ENCODE results near the gene ACVR1B. TPM values are rescaled to one million over a fixed set of nuclear protein-coding genes. Genes with fewer than 3 reads are reported as not detected.

The ACVR1B gene
- total and polyA plus RNA-seq, 2 experiments from 2014 or later = 11.9 to 46.4 TPM

DNA sequence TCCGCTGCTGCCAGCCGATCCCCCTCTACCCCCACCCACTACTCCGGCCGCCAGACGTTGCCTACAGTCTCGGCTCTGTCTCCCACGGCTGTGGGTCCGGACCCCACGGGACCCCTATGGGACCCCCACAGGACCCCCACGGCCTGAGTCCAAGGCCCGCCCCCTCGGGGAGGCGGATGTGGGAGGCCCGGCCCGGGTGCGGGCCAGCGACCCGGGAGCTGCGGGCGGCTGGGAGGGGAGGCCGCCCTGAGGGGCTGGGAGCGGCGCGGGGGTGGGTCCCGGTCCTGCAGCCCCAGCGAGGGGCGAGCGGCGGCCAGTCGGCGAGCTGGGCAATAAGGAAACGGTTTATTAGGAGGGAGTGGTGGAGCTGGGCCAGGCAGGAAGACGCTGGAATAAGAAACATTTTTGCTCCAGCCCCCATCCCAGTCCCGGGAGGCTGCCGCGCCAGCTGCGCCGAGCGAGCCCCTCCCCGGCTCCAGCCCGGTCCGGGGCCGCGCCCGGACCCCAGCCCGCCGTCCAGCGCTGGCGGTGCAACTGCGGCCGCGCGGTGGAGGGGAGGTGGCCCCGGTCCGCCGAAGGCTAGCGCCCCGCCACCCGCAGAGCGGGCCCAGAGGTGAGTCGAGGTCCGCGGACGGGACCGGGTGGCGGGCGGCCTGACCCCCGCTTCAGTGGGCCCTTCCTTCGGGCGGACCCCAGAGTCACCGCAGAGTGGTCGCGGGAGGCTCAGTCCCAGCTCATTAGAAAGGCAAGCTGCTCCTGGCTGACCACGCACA is 44.2 kb upstream of the ACVR1B start, which contains the start of gene ACVRL1:
TSS of gene ACVRL1 (plus strand) at position 422 of the 773 bp plus-strand sequence. CDS start 4,971 bp downstream, outside the sequence.
- peak in 1 of 2 donors; percentile 43 for DNase-seq (ENCODE audit: low read depth in 1 of 2, low spot score in 1 of 2)
- Histone ChIP-seq H3K27ac (no peak within 1 kb of the TSS), H3K4me1 (ENCODE audit: low read depth) (peaks cover 10% of the 10 kb centered on the region), H3K36me3 (no peaks in the 10 kb centered on the region), H3K4me3 (peak within 1 kb of the TSS; percentile 13), H3K9me3 (ENCODE audit: low read depth) (no peaks in the 10 kb centered on the region), H3K27me3 (peaks cover 26% of the 10 kb centered on the region)
- TF ChIP-seq, protein P1, sequence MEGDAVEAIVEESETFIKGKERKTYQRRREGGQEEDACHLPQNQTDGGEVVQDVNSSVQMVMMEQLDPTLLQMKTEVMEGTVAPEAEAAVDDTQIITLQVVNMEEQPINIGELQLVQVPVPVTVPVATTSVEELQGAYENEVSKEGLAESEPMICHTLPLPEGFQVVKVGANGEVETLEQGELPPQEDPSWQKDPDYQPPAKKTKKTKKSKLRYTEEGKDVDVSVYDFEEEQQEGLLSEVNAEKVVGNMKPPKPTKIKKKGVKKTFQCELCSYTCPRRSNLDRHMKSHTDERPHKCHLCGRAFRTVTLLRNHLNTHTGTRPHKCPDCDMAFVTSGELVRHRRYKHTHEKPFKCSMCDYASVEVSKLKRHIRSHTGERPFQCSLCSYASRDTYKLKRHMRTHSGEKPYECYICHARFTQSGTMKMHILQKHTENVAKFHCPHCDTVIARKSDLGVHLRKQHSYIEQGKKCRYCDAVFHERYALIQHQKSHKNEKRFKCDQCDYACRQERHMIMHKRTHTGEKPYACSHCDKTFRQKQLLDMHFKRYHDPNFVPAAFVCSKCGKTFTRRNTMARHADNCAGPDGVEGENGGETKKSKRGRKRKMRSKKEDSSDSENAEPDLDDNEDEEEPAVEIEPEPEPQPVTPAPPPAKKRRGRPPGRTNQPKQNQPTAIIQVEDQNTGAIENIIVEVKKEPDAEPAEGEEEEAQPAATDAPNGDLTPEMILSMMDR (IDR thresholded peaks at IDR 0.05; ENCODE audit: low read depth, low read length) = no peak

DNA sequence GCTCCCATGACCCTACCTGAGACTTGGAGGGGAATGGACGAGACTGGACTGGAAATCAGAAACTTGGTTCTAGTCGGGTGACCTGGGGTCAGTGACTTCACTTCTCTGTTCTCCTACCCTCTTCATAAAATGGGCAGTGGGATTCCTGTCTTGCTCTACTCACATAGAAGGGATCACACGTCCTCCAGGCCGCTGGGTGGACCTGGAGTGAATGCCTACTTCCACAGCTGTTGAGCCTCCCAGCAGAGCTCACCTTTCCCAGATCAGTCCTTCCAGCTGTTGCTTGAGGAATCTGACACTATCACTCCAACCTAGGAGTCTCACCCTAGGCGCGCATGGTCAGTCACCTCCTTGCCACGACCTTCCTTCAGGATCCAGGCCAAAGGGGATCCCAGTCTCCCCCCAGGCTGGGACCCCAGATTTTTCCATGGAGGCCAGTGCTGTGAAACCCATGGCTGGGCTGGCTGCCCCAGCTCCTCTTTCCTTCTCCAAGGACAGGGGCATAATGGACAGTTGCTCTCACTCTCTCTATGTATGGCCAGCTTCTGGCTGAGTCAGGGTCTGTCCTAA is 43.6 kb upstream of the ACVR1B start:
- Histone ChIP-seq H3K36me3 (no peaks in the 10 kb centered on the region), H3K27me3 (peaks cover 26% of the 10 kb centered on the region), H3K9me3 (ENCODE audit: low read depth) (no peaks in the 10 kb centered on the region), H3K4me3 (no peak overlapping the region), H3K4me1 (ENCODE audit: low read depth) (peaks cover 17% of the 10 kb centered on the region), H3K27ac (no peak overlapping the region)
- TF ChIP-seq, protein P1 (IDR thresholded peaks at IDR 0.05; ENCODE audit: low read depth, low read length) = no peak
- DNase-seq (ENCODE audit: low read depth in 1 of 2, low spot score in 1 of 2) = no peak

DNA sequence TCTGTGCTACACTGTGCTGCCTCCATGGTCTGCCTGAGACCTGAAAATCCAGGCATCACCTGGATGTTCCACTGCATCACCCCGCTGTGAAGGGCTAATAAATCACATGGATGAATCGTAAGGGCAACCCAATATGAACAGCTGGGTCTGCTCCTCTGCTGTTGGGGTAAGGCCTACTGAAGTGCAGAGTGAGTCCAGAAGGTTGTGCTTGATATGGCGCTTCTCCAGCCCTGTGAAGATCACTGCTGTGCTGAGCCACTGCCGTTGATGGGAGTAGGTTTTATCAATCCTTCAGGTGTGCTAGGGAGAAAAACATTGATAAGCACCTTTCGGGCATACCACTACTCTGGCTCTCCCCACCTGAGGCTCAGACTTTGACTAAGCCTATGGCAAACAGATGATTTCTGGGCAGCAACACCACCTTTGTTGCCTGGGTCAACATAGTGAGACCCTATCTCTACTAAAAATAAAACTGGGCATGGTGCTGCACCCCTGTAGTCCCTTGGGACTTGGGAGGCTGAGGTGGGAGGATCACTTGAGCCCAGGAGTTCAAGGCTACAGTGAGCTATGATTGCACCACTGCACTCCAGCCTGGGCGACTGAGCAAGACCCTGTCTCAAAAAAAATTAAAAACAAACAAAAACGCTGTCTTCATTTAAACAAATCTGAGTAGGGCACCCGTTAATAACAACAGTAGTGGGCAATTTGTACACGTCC is 42.5 kb upstream of the ACVR1B start:
- Histone ChIP-seq H3K36me3 (no peaks in the 10 kb centered on the region), H3K27me3 (peaks cover 26% of the 10 kb centered on the region), H3K4me3 (no peak overlapping the region), H3K4me1 (ENCODE audit: low read depth) (peaks cover 17% of the 10 kb centered on the region), H3K9me3 (ENCODE audit: low read depth) (no peaks in the 10 kb centered on the region), H3K27ac (no peak overlapping the region)
- TF ChIP-seq, protein P1 (IDR thresholded peaks at IDR 0.05; ENCODE audit: low read depth, low read length) = no peak
- no peak for DNase-seq (ENCODE audit: low read depth in 1 of 2, low spot score in 1 of 2)

DNA sequence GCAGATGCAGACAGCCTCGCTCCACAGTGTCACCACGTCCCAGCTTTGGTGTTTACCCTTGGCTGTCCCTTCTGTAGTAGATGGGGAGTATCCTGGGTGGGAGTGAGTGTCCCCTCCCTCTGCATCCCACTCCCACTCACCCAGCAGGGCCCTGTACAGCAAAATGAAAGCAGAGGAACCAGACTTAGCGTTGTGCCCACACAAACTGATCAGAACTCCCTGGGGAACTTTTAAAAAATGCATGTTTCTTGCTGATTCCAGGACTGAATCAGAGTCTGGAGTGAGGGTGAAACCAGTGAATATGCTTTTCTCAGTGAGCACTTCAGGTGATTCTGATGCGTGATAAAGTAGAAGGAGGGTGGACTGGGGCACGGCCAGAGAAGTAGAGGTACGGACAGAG is 41.3 kb upstream of the ACVR1B start:
- DNase-seq (ENCODE audit: low read depth in 1 of 2, low spot score in 1 of 2) = peak in 1 of 2 donors; percentile 32
- H3K4me1 ChIP-seq (ENCODE audit: low read depth) = peaks cover 15% of the 10 kb centered on the region
- no peaks in the 10 kb centered on the region for H3K9me3 ChIP-seq (ENCODE audit: low read depth)
- H3K27ac ChIP-seq = no peak overlapping the region
- no peaks in the 10 kb centered on the region for H3K36me3 ChIP-seq
- TF ChIP-seq, protein P1 (IDR thresholded peaks at IDR 0.05; ENCODE audit: low read depth, low read length) = no peak
- H3K4me3 ChIP-seq = no peak overlapping the region
- peaks cover 26% of the 10 kb centered on the region for H3K27me3 ChIP-seq

DNA sequence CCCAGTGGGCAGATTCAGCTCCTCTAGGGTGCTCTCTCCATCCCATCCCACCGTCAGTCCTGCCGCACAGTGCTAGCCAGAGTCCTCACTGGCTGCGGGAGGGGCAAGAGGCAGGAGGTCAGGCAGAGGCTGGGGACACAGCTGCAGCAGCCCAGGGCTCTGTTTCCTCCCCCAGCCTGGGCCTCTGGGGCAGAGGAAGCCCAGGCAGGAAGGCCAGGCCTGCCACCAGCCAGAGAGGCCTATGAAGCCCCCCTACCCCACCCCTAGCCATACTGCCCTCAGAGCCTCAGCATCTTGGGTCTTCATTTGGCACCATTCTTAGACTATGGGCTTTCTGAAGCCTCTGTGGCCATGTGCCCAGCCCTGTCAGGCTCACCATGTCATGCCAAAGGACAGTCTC is 40.8 kb upstream of the ACVR1B start:
- Histone ChIP-seq H3K4me1 (ENCODE audit: low read depth) (peaks cover 10% of the 10 kb centered on the region), H3K36me3 (no peaks in the 10 kb centered on the region), H3K4me3 (no peak overlapping the region), H3K27ac (no peak overlapping the region), H3K9me3 (ENCODE audit: low read depth) (no peaks in the 10 kb centered on the region), H3K27me3 (peaks cover 26% of the 10 kb centered on the region)
- DNase-seq (ENCODE audit: low read depth in 1 of 2, low spot score in 1 of 2) = no peak
- TF ChIP-seq, protein P1 (IDR thresholded peaks at IDR 0.05; ENCODE audit: low read depth, low read length) = no peak
